ENCODE measurements around the gene C1orf105. TPM values are rescaled to one million over a fixed set of nuclear protein-coding genes. Genes with fewer than 3 reads are reported as not detected.

The C1orf105 gene
- total and polyA plus RNA-seq, 2 of the 8 experiments (the other 6 are each of a cell fraction or from before 2014, with no cell fraction given) = not detected

- Histone ChIP-seq H3K23ac (ENCODE audit: insufficient read length) (no peak overlapping the region), H3K4ac (replicated peaks; ENCODE audit: insufficient read length, low read depth, low read length) (no peak overlapping the region), H2BK5ac (ENCODE audit: low read depth, low read length) (no peak overlapping the region), H3K56ac (replicated peaks; ENCODE audit: insufficient read length, low read depth, low read length) (no peak overlapping the region), H2AK5ac (ENCODE audit: low read depth, low read length) (no peak overlapping the region), H3K27ac (ENCODE audit: low read depth, low read length) (no peak overlapping the region), H2AFZ (ENCODE audit: low read length) (no peak overlapping the region), H3K36me3 (ENCODE audit: control insufficient read depth in 2 of 4, insufficient read depth in 4 of 4, low read length in 3 of 4) (no peaks in the 10 kb centered on the region), H3K14ac (ENCODE audit: insufficient read length) (no peak overlapping the region), H3K9ac (replicated peaks in 1 of 4; ENCODE audit: extremely low read depth in 1 of 4, low read depth in 3 of 4, low read length in 3 of 4) (no peak overlapping the region), H4K5ac (ENCODE audit: insufficient read length, low read depth, low read length) (no peak overlapping the region), H2BK12ac (ENCODE audit: low read depth, low read length) (no peak overlapping the region), H3K79me1 (ENCODE audit: low read depth, low read length) (no peaks in the 10 kb centered on the region), H4K8ac (ENCODE audit: extremely low read depth, insufficient read depth, low read length) (no peak overlapping the region), H3K79me2 (ENCODE audit: control insufficient read depth in 1 of 2, insufficient read depth in 2 of 2, low read length in 2 of 2) (no peaks in the 10 kb centered on the region), H3K4me1 (replicated peaks in 1 of 4; ENCODE audit: control insufficient read depth in 3 of 4, insufficient read depth in 4 of 4, low read length in 3 of 4) (no peaks in the 10 kb centered on the region; a peak in 2 of 7 replicates), H4K20me1 (replicated peaks in 1 of 2; ENCODE audit: control insufficient read depth in 1 of 2, insufficient read depth in 2 of 2, low read length in 2 of 2) (no peaks in the 10 kb centered on the region), H3K23me2 (ENCODE audit: low read depth, low read length) (no peaks in the 10 kb centered on the region), H2BK120ac (replicated peaks; ENCODE audit: low read depth, low read length) (no peak overlapping the region), H3K18ac (ENCODE audit: extremely low read depth, low read length) (no peak overlapping the region), H3K9me3 (ENCODE audit: insufficient read depth in 2 of 2, low read depth in 1 of 2, low read length in 1 of 2) (no peaks in the 10 kb centered on the region), H2BK15ac (ENCODE audit: low read length) (no peak overlapping the region), H3K4me2 (ENCODE audit: insufficient read depth in 1 of 2, low read depth in 2 of 2, low read length in 2 of 2) (no peak overlapping the region), H3K4me3 (ENCODE audit: extremely low read depth in 1 of 4, insufficient read depth in 2 of 4, low read depth in 3 of 4, low read length in 4 of 4) (no peak overlapping the region), H4K91ac (replicated peaks; ENCODE audit: insufficient read length, low read length) (no peak overlapping the region), H2BK20ac (ENCODE audit: low read length) (no peak overlapping the region), H3K27me3 (replicated peaks in 1 of 4; ENCODE audit: control insufficient read depth in 3 of 4, extremely low read depth in 1 of 4, insufficient read depth in 3 of 4, low read length in 3 of 4) (no peaks in the 10 kb centered on the region)
- ChIA-PET POLR2A (ENCODE audit: partially characterized antibody) (no interaction called here), CTCF (ENCODE audit: partially characterized antibody) (interaction anchor here (1.2 kb wide), 1 partner anchor 26 kb away, joined by 3 read pairs; no protein-coding TSS in a partner anchor)
- DNase-seq (ENCODE audit: low read depth in 1 of 2, low spot score in 2 of 2) (no peak), FAIRE-seq (no peak)
- 92% methylated on average over 2 of the region's 2 CpGs; no CpG with 5 or more reads in 1 of the 2 experiments for WGBS, 2 experiments (ENCODE audit: extremely low coverage in 1 of 2, insufficient coverage in 1 of 2, insufficient read length in 1 of 2, insufficient replicate concordance in 2 of 2, low coverage in 1 of 2, low lambda C conversion rate in 2 of 2, missing lambda C conversion rate in 1 of 2)
- TF ChIP-seq TAF1 (IDR thresholded peaks at IDR 0.05; ENCODE audit: low read depth, low read length) (no peak), HDAC6 (IDR thresholded peaks at IDR 0.05; ENCODE audit: low read depth, low read length) (no peak), POU5F1 (IDR thresholded peaks at IDR 0.05; ENCODE audit: low read depth, low read length) (no peak), KDM1A (IDR thresholded peaks at IDR 0.05; ENCODE audit: borderline replicate concordance, low read length) (no peak), BACH1 (IDR thresholded peaks at IDR 0.05; ENCODE audit: low read length) (no peak), FOSL1 (IDR thresholded peaks at IDR 0.05; ENCODE audit: insufficient read depth, low read depth, low read length) (no peak), BCL11A (IDR thresholded peaks at IDR 0.05; ENCODE audit: low read depth in 2 of 2, low read length in 2 of 2) (no peak), YY1 (IDR thresholded peaks at IDR 0.05; ENCODE audit: low read depth, low read length) (no peak), ZNF274 (IDR thresholded peaks at IDR 0.05; ENCODE audit: borderline replicate concordance, extremely low read depth, low read length) (no peak), SP4 (IDR thresholded peaks at IDR 0.05; ENCODE audit: low read length) (no peak)
- TF ChIP-seq, protein P1, sequence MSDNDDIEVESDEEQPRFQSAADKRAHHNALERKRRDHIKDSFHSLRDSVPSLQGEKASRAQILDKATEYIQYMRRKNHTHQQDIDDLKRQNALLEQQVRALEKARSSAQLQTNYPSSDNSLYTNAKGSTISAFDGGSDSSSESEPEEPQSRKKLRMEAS (IDR thresholded peaks at IDR 0.05) = no peak
- TF ChIP-seq, protein P2, sequence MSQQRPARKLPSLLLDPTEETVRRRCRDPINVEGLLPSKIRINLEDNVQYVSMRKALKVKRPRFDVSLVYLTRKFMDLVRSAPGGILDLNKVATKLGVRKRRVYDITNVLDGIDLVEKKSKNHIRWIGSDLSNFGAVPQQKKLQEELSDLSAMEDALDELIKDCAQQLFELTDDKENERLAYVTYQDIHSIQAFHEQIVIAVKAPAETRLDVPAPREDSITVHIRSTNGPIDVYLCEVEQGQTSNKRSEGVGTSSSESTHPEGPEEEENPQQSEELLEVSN (IDR thresholded peaks at IDR 0.05) = no peak
These were observed 73.7 kb downstream of the C1orf105 start for GRCh38 chr1:172494166-172494565.
